Lower lobe of right lung (tissue), 2 donors: ENCODE data around the gene AKR1B1. TPM values are rescaled to one million over a fixed set of nuclear protein-coding genes. Genes with fewer than 3 reads are reported as not detected.

Experiments
- ATAC-seq, 2 donors: fragments of 200-7000 bp; cut with Tn5 transposase; one replicate each; pipeline ENCODE4 v1.9.1; 2020 to 2022; ENCODE audit warnings: mild to moderate bottlenecking in 2 of 2, moderate library complexity in 2 of 2
- DNase-seq: peaks from one replicate; pipeline ENCODE4 v3.0.0-alpha.2; 2020
- H3K27ac ChIP-seq: fragments of 200-600 bp; one replicate; pipeline ENCODE4 v1.8.0; 2022
- H3K27me3 ChIP-seq: fragments of 200-600 bp; one replicate; pipeline ENCODE4 v1.8.0; 2022; ENCODE audit warnings: low read depth
- H3K36me3 ChIP-seq: fragments of 200-600 bp; one replicate; pipeline ENCODE4 v1.8.0; 2022; ENCODE audit warnings: mild to moderate bottlenecking
- H3K4me1 ChIP-seq: fragments of 200-600 bp; one replicate; pipeline ENCODE4 v1.8.0; 2022
- H3K4me3 ChIP-seq: fragments of 200-600 bp; one replicate; pipeline ENCODE4 v1.8.0; 2022; ENCODE audit warnings: mild to moderate bottlenecking
- H3K9me3 ChIP-seq: fragments of 200-600 bp; one replicate; pipeline ENCODE4 v1.8.0; 2022
- intact Hi-C: fragments of 100-400 bp; cut with DNase I; formaldehyde crosslinking; loops from one replicate; pipeline ENCODE4 v1.11.0; 2022
- total RNA-seq: library from RNA; stranded (reverse); fragmentation: NEBNext Ultra II Directional; extraction: Animal tissue kit (Norgen Biotek cat#: 25700); gene quantifications from one replicate; pipeline ENCODE4 v1.2.1, GENCODE V29; 2021
- TF ChIP-seq, protein P1 (sequence below): fragments of 200-600 bp; IDR thresholded peaks from one replicate; pipeline ENCODE4 v1.8.0; 2022; ENCODE audit warnings: antibody characterized with exemption, mild to moderate bottlenecking
- donor health status: DM: no; HTN: yes; CAD: no; lungs with severe emphysema.

AKR1B1 gene
- total RNA-seq, 1 donor from 2014 or later = 109 TPM

DNA sequence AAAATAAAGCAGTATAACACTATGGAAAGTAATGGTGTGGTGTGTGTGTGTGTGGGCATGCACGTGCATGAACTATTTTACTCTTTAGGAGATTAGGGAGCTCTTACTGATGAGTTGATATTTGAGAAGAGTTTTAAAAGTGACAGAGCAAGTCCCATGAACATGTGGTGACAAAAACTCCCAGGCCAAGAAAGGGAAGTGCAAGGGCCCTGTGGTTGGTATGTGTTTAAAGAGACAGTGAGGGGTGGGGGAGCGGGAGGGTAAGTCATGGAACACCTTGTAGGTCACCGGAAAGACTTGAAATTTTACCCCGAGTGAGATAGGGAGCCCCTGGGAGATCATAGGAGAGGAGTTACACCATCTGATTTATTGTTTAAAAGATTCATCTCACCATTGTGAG, 63.3 kb downstream of the AKR1B1 start:
- no peaks in the 10 kb centered on the region for H3K36me3 ChIP-seq
- DNase-seq (no peak), ATAC-seq (no peak)
- no peak overlapping the region for H3K4me3 ChIP-seq
- TF ChIP-seq, protein P1, sequence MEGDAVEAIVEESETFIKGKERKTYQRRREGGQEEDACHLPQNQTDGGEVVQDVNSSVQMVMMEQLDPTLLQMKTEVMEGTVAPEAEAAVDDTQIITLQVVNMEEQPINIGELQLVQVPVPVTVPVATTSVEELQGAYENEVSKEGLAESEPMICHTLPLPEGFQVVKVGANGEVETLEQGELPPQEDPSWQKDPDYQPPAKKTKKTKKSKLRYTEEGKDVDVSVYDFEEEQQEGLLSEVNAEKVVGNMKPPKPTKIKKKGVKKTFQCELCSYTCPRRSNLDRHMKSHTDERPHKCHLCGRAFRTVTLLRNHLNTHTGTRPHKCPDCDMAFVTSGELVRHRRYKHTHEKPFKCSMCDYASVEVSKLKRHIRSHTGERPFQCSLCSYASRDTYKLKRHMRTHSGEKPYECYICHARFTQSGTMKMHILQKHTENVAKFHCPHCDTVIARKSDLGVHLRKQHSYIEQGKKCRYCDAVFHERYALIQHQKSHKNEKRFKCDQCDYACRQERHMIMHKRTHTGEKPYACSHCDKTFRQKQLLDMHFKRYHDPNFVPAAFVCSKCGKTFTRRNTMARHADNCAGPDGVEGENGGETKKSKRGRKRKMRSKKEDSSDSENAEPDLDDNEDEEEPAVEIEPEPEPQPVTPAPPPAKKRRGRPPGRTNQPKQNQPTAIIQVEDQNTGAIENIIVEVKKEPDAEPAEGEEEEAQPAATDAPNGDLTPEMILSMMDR = no peak
- no peaks in the 10 kb centered on the region for H3K9me3 ChIP-seq
- no peaks in the 10 kb centered on the region for H3K27me3 ChIP-seq
- H3K27ac ChIP-seq = no peak overlapping the region
- no peaks in the 10 kb centered on the region for H3K4me1 ChIP-seq
- intact Hi-C loops = no loop called here

DNA sequence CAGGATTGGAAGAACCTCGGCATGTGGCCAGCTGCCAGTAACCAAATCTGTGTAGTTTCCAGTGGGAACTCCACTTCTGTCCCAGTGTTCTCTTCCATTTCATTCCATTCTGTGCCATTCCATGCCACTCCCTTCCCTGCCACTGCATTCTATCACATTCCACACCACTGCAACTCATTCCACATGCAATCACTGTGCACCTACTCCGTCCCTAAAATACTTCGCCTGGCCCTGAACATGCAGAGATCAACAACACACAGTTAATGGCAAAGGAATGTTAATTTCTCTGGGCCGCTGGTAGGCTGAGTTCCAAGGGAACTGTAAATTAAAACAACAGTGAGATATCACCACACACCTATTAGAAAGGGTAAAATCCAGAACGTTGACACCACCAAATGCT, 64.8 kb downstream of the AKR1B1 start:
- no peak for DNase-seq
- TF ChIP-seq, protein P1 = no peak
- ATAC-seq = no peak
- Histone ChIP-seq H3K4me3 (no peak overlapping the region), H3K36me3 (no peaks in the 10 kb centered on the region), H3K27me3 (no peaks in the 10 kb centered on the region), H3K4me1 (no peaks in the 10 kb centered on the region), H3K27ac (no peak overlapping the region), H3K9me3 (no peaks in the 10 kb centered on the region)
- intact Hi-C loops = no loop called here

Other genes with a start within 250 kb of the AKR1B1 start
- gene SLC35B4, start 142.2 kb downstream of the AKR1B1 start, total RNA-seq = 12.2 TPM
- gene AKR1B10, start 68.5 kb upstream of the AKR1B1 start, total RNA-seq = not detected
- not detected for gene AKR1B15, start 90.0 kb upstream of the AKR1B1 start, total RNA-seq
- gene BPGM, start 187.8 kb upstream of the AKR1B1 start, total RNA-seq = 16.9 TPM